Naive B cell (primary cell): ENCODE measurements around the gene DHRS12. TPM values are rescaled to one million over a fixed set of nuclear protein-coding genes. Genes with fewer than 3 reads are reported as not detected.

Experiments used
- ATAC-seq, 2 donors: fragments of 150-1000 bp; cut with Tn5 transposase; 2 replicates each; pipeline ENCODE4 v1.10.0; 2021; ENCODE audit warnings: low read depth in 2 of 2, mild to moderate bottlenecking in 2 of 2, moderate library complexity in 2 of 2
- DNase-seq: peaks from one replicate; pipeline ENCODE4 v3.0.0; 2022
- H3K27ac Mint-ChIP-seq, 6 donors: one replicate each; pipeline ENCODE4 v1.8.0; 2020 to 2022; ENCODE audit warnings: mild to moderate bottlenecking in 6 of 6, mixed read lengths in 6 of 6, moderate library complexity in 5 of 6, inconsistent platforms in 2 of 6
- H3K27me3 Mint-ChIP-seq, 3 donors: one replicate each; pipeline ENCODE4 v1.8.0; 2021 to 2022; ENCODE audit warnings: mixed read lengths in 3 of 3, mild to moderate bottlenecking in 1 of 3
- H3K36me3 Mint-ChIP-seq, 2 donors: one replicate each; pipeline ENCODE4 v1.8.0; 2020 to 2022; ENCODE audit warnings: mixed read lengths in 2 of 2, inconsistent platforms in 1 of 2, mild to moderate bottlenecking in 1 of 2
- H3K4me1 Mint-ChIP-seq, 3 donors: one replicate each; pipeline ENCODE4 v1.8.0; 2020 to 2022; ENCODE audit warnings: mixed read lengths in 3 of 3, inconsistent platforms in 1 of 3, mild to moderate bottlenecking in 1 of 3, moderate library complexity in 1 of 3
- H3K4me3 Mint-ChIP-seq, 8 donors: one replicate each; pipeline ENCODE4 v1.8.0; 2020 to 2022; ENCODE audit warnings: mild to moderate bottlenecking in 8 of 8, mixed read lengths in 8 of 8, moderate library complexity in 8 of 8, inconsistent platforms in 2 of 8
- H3K9me3 Mint-ChIP-seq, 7 donors: one replicate each; pipeline ENCODE4 v1.8.0; 2020 to 2022; ENCODE audit warnings: mixed read lengths in 7 of 7, mild to moderate bottlenecking in 5 of 7, inconsistent platforms in 2 of 7, moderate library complexity in 1 of 7
- polyA plus RNA-seq, 6 donors: library from polyadenylated mRNA; unstranded; fragments of 300-500 nt; fragmentation: Illumina TruSeq; gene quantifications; one replicate each; pipeline ENCODE4 v1.2.3, GENCODE V29; 2021; ENCODE audit warnings: low read depth in 6 of 6

Gene DHRS12
- polyA plus RNA-seq, 6 donors from 2014 or later: 18.5 to 26.6 (median 22.3) TPM

- Mint-ChIP-seq H3K27ac (peak overlapping the region in 1 of 6 donors; percentile 81), H3K27me3 (no peaks in the 10 kb centered on the region), H3K4me3 (no peak overlapping the region), H3K9me3 (no peaks in the 10 kb centered on the region), H3K36me3 (peaks cover 0 to 14% of the 10 kb centered on the region in 2 donors), H3K4me1 (peaks cover 19 to 44% (median 23%) of the 10 kb centered on the region in 3 donors)
- DNase-seq (no peak), ATAC-seq (no peak)
Observed at GRCh38 chr13:51767100-51767499, 36.9 kb downstream of the DHRS12 start.

DNA sequence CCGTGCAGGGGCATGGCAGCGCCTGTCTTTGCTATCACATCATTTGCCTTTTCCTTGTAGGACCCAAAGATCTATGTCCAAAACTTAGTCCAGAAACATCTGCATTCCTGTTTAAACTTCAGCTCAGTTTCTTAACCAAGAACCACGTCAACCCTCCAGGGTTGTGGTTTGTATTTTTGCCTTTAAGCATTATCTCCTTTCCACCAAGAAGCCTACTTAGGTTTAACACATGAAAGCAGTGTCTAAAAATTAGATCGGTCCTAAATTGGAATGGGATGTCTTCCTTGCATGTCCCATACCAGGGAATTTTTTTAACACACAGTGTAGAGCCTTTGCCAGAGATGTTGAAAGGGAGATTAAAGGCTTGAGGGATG is 38.8 kb downstream of the DHRS12 start:
- no peaks in the 10 kb centered on the region for H3K27me3 Mint-ChIP-seq
- H3K36me3 Mint-ChIP-seq: peaks cover 0 to 29% of the 10 kb centered on the region in 2 donors
- ATAC-seq (no peak), DNase-seq (no peak)
- H3K4me3 Mint-ChIP-seq: peak overlapping the region in 2 of 8 donors; percentile 23 to 62
- no peaks in the 10 kb centered on the region for H3K9me3 Mint-ChIP-seq
- peaks cover 23 to 44% (median 23%) of the 10 kb centered on the region in 3 donors for H3K4me1 Mint-ChIP-seq
- H3K27ac Mint-ChIP-seq: peak overlapping the region in 5 of 6 donors; percentile 74 to 94 (median 89)

DNA sequence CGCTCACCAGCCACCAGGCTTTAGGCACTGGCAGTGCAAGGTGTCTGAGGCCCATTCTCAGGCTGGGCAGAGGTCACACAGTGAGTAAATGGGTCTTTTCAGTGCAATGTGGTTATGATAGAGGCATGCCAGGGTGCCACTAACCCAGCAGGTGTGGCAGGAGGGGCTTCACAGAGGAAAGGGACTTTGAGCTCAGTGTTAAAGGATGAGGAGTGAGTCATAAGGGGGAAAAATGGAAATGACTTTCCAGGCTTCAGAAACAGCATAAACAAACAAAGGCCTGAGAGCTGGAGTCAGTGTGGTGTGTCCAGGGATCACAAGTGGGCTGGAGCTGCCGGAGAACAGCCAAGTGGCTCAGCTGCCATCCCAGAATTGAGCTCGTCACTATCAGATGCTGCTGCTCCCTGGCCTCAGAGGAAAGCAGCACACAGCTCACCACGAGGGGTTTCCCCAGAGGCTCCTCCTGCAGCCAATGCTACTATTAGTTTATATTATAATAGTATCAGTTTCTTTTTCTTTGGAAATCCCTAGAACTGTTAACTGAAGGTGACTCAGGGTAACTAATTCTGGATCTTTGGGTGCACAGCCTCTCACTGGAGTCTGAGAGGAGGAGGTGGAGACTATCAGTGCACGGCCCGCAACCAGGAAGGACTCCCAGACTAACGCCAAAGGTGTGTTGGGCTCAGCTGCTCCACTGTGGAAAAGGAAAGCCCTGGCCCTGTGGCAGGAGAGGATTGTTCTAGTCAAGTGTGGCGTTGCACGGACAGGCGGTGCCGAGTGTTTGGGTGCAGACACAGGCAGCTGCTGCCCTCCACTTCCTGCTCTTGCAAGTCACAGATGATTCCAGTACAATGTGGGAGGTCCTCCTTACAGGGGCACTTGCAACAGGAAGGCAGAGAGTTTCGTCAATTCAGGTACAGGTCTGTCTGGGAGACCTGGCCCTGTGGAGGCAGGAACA is 39.5 kb downstream of the DHRS12 start:
- no peaks in the 10 kb centered on the region for H3K27me3 Mint-ChIP-seq
- peaks cover 23 to 44% (median 23%) of the 10 kb centered on the region in 3 donors for H3K4me1 Mint-ChIP-seq
- H3K9me3 Mint-ChIP-seq: no peaks in the 10 kb centered on the region
- peak overlapping the region; percentile 74 to 94 (median 88) for H3K27ac Mint-ChIP-seq
- ATAC-seq (peak; percentile 94), DNase-seq (peak; percentile 25)
- H3K4me3 Mint-ChIP-seq: peak overlapping the region in 7 of 8 donors; percentile 19 to 81 (median 61)
- peaks cover 0 to 35% of the 10 kb centered on the region in 2 donors for H3K36me3 Mint-ChIP-seq

GRCh38 chr13:51763486-51763885 is 40.5 kb downstream of the DHRS12 start:
- Mint-ChIP-seq H3K4me3 (peak overlapping the region in 1 of 8 donors; percentile 9), H3K4me1 (peaks cover 23 to 44% (median 23%) of the 10 kb centered on the region in 3 donors), H3K27ac (peak overlapping the region in 4 of 6 donors; percentile 32 to 92 (median 64)), H3K9me3 (no peaks in the 10 kb centered on the region), H3K27me3 (no peaks in the 10 kb centered on the region), H3K36me3 (peaks cover 3 to 35% of the 10 kb centered on the region in 2 donors)
- DNase-seq (no peak), ATAC-seq (no peak)

DNA sequence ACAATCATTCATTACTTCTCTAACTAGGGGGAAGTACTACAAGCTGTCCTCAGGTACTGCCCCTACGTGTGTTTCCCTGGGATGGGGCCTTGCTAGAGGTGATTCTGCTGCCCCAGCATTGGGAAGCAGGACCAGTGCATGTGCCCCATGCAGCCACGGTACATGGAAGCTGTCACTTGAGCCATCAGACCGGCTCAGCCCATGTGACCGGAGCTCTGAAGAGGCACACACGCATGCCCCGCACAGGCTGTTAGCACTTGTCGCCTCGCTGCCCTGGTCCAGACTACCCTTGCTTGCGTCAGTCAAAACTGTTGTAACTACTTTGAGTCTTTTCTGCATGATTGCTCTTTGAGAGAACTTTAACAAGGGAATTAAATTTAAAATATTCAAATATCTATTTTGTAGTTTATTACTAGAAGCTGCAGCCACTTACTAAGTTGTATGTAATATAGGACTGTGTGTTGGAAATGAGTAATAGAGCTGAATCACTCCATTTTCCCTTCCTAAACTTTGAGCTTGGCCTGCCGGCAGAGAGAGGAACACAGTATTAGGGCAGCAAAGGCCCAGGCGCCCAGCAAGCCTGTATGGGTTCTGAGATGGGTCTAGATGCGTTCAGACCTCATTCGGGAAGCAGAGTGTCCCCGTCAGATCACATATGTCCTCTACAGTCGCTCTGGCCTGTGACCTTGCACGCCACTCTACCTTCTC is 42.2 kb downstream of the DHRS12 start:
- peak overlapping the region in 1 of 8 donors; percentile 26 for H3K4me3 Mint-ChIP-seq
- H3K36me3 Mint-ChIP-seq: peaks cover 14 to 41% of the 10 kb centered on the region in 2 donors
- peaks cover 23 to 44% (median 23%) of the 10 kb centered on the region in 3 donors for H3K4me1 Mint-ChIP-seq
- no peak for ATAC-seq
- no peak for DNase-seq
- H3K27me3 Mint-ChIP-seq: no peaks in the 10 kb centered on the region
- H3K27ac Mint-ChIP-seq: peak overlapping the region in 4 of 6 donors; percentile 40 to 72 (median 48)
- no peaks in the 10 kb centered on the region for H3K9me3 Mint-ChIP-seq

GRCh38 chr13:51760592-51760991 is 43.4 kb downstream of the DHRS12 start:
- no peaks in the 10 kb centered on the region for H3K9me3 Mint-ChIP-seq
- peak overlapping the region in 1 of 6 donors; percentile 27 for H3K27ac Mint-ChIP-seq
- H3K36me3 Mint-ChIP-seq: peaks cover 18 to 34% of the 10 kb centered on the region in 2 donors
- DNase-seq: no peak
- H3K27me3 Mint-ChIP-seq: no peaks in the 10 kb centered on the region
- H3K4me1 Mint-ChIP-seq: peaks cover 23 to 36% (median 23%) of the 10 kb centered on the region in 3 donors
- ATAC-seq: no peak
- no peak overlapping the region for H3K4me3 Mint-ChIP-seq

- DNase-seq (no peak), ATAC-seq (no peak)
- H3K9me3 Mint-ChIP-seq: no peaks in the 10 kb centered on the region
- H3K4me3 Mint-ChIP-seq: no peak overlapping the region
- peaks cover 15 to 26% (median 16%) of the 10 kb centered on the region in 3 donors for H3K4me1 Mint-ChIP-seq
- peaks cover 19 to 39% of the 10 kb centered on the region in 2 donors for H3K36me3 Mint-ChIP-seq
- H3K27ac Mint-ChIP-seq: peak overlapping the region in 1 of 6 donors; percentile 69
- no peaks in the 10 kb centered on the region for H3K27me3 Mint-ChIP-seq
Observed at GRCh38 chr13:51759240-51759639, 44.7 kb downstream of the DHRS12 start.

GRCh38 chr13:51758691-51759090 is 45.3 kb downstream of the DHRS12 start:
- Mint-ChIP-seq H3K4me1 (peaks cover 11 to 21% (median 12%) of the 10 kb centered on the region in 3 donors), H3K9me3 (no peaks in the 10 kb centered on the region), H3K36me3 (peaks cover 22 to 44% of the 10 kb centered on the region in 2 donors), H3K27ac (no peak overlapping the region), H3K4me3 (no peak overlapping the region), H3K27me3 (no peaks in the 10 kb centered on the region)
- no peak for ATAC-seq
- no peak for DNase-seq

DNA sequence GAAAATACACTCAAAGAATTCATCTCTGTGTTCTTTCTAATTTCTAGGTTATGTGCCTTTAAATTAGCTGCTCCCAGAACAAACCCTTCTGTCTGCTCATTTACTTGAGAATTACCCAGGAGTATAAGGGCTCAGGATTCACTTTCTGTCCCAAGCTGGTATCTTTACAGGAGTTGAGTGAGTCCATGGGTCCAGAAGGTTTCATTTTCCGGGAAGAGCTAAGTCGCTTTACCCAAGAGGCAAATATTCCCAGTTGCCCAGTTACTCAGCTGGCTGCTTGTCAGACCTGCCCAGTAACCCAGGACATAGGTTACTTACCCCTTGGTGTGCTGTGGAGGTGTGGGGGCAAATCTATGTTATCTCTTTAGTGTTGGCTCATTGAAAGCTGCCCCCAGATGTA is 47.3 kb downstream of the DHRS12 start:
- H3K27ac Mint-ChIP-seq: no peak overlapping the region
- no peaks in the 10 kb centered on the region for H3K27me3 Mint-ChIP-seq
- ATAC-seq (no peak), DNase-seq (no peak)
- no peak overlapping the region for H3K4me3 Mint-ChIP-seq
- H3K9me3 Mint-ChIP-seq: no peaks in the 10 kb centered on the region
- peaks cover 34 to 43% of the 10 kb centered on the region in 2 donors for H3K36me3 Mint-ChIP-seq
- H3K4me1 Mint-ChIP-seq: peaks cover 0 to 3% (median 2%) of the 10 kb centered on the region in 3 donors

DNA sequence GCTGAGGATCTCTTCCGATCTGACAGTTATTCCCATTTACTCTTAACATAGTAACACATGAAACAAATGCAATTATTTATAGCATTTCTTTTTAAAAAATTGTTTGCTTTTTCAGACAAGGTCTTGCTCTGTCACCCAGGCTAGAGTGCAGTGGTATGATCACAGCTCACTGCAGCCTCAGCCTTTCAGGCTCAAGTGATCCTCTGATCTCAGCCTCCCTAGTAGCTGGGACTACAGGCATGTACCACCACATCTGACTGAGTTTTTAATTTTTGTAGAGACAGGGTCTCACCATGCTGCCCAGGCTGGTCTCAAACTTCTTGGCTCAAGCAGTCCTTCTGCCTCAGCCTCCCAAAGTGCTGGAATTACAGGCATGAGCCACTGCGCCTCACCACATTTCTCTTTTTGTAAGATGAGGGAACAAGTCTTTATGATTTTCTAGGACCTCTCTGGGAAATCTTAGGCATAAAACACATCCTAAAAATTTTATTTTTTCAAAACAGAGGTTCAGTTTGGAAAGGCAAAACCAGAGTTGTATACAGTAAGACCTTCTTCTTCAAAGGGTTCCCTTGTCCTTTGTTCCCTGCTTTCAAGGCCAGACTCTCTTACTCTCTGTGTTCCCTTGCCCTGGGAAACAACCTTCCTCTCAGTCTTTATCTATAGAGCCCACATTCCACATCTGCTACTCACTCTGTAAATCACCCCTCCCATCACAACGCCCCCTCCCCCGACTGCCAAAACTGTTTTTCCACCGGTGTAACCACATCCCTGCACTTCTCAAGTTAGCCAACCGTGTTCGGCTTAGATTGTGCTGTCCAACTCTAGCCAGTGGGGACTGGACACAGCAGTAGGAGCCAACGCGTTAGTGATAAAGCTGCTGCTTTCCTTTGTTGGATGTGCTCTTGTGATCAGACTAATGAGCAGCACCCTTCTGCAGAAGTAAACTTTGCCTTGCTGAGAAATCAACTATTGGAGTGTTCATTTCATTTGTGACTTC is 56.2 kb downstream of the DHRS12 start:
- H3K27ac Mint-ChIP-seq: peak overlapping the region in 1 of 6 donors; percentile 49
- no peaks in the 10 kb centered on the region for H3K27me3 Mint-ChIP-seq
- DNase-seq (no peak), ATAC-seq (no peak)
- no peak overlapping the region for H3K4me3 Mint-ChIP-seq
- peaks cover 40 to 46% of the 10 kb centered on the region in 2 donors for H3K36me3 Mint-ChIP-seq
- H3K4me1 Mint-ChIP-seq: no peaks in the 10 kb centered on the region
- peaks cover 0 to 19% (median 16%) of the 10 kb centered on the region in 7 donors for H3K9me3 Mint-ChIP-seq

DNA sequence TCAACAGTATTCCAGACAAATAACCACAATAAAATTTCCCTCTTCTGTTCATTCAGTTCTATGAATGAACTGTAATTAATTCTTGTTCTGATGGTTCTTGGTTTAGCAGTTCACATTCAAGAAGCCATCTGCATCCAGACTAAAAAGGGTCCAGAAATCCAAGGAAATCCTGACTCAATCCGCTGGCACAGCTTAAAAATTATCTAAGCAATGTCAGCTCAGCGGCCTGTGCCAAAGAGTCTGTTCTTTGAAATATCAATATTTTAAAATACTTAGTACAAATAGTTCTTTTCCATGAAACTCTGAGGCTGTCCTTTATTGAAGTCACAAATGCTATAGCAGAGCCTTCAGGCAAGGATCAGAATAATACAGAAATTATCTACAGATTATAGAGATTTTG is 57.2 kb downstream of the DHRS12 start:
- Mint-ChIP-seq H3K27me3 (no peaks in the 10 kb centered on the region), H3K4me1 (no peaks in the 10 kb centered on the region), H3K36me3 (peaks cover 37 to 44% of the 10 kb centered on the region in 2 donors), H3K27ac (no peak overlapping the region), H3K4me3 (no peak overlapping the region), H3K9me3 (peaks cover 0 to 19% (median 16%) of the 10 kb centered on the region in 7 donors)
- ATAC-seq: no peak
- DNase-seq: no peak

DNA sequence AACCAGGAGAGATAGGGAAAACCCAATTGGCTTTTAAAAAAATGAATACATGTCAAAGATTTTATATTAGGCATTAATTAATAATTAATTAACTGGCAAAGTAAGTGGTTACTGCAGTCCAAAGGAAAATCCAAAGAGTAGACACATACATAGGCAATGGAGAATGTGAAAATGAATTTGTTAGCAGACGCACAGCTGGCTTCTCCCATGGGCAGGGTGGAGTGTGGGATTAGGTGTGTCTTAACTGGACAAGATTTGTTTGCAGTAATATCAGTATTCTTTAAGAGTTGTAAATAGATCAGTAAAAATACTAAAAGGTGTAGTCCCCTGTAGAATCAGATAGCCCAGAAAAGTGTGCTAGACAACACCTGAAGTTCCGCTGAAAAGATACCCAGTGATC is 58.7 kb downstream of the DHRS12 start:
- no peak for ATAC-seq
- H3K36me3 Mint-ChIP-seq: peaks cover 31 to 46% of the 10 kb centered on the region in 2 donors
- DNase-seq: no peak
- no peak overlapping the region for H3K4me3 Mint-ChIP-seq
- no peak overlapping the region for H3K27ac Mint-ChIP-seq
- peaks cover 0 to 19% (median 16%) of the 10 kb centered on the region in 7 donors for H3K9me3 Mint-ChIP-seq
- H3K27me3 Mint-ChIP-seq: no peaks in the 10 kb centered on the region
- no peaks in the 10 kb centered on the region for H3K4me1 Mint-ChIP-seq
